ENCODE results near the gene LOXL1.

DNA sequence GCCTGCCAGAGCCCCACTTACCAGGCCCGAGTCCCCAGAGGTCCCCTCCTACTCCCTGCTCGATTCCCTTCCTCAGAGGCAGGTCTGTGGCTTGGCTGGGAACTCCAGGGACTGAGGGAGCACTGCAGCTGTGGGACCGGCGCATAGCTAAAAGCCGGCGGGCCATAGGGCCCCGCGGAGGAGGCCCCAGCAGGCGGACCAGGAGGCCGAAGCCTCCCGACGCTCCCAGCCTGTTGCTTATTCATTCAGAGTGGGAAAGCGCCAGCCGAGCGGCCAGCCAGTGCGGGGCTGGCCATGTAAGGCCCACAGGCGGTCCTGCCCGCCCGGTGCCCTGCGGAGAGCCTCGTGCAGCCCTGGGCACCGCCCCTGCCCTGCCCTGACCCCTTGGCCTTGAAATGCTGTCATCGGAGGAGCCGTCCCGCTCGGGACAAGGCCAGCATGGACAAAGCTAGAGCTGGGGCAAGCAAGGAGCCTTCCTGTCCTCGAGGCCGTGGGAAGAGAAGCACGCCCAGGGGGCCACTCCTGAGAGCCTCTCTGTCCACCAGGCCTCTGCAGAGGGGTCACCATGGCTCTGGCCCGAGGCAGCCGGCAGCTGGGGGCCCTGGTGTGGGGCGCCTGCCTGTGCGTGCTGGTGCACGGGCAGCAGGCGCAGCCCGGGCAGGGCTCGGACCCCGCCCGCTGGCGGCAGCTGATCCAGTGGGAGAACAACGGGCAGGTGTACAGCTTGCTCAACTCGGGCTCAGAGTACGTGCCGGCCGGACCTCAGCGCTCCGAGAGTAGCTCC lies at the start of gene LOXL1:
- TF ChIP-seq EZH2 (IDR thresholded peaks at IDR 0.05; ENCODE audit: borderline replicate concordance, low read depth, low read length, poor library complexity, severe bottlenecking), result no peak
- TF ChIP-seq, protein P1, sequence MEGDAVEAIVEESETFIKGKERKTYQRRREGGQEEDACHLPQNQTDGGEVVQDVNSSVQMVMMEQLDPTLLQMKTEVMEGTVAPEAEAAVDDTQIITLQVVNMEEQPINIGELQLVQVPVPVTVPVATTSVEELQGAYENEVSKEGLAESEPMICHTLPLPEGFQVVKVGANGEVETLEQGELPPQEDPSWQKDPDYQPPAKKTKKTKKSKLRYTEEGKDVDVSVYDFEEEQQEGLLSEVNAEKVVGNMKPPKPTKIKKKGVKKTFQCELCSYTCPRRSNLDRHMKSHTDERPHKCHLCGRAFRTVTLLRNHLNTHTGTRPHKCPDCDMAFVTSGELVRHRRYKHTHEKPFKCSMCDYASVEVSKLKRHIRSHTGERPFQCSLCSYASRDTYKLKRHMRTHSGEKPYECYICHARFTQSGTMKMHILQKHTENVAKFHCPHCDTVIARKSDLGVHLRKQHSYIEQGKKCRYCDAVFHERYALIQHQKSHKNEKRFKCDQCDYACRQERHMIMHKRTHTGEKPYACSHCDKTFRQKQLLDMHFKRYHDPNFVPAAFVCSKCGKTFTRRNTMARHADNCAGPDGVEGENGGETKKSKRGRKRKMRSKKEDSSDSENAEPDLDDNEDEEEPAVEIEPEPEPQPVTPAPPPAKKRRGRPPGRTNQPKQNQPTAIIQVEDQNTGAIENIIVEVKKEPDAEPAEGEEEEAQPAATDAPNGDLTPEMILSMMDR (conservative IDR thresholded peaks at IDR 0.05; ENCODE audit: low read depth, low read length), result no peak

Measured in A673 (cell line).